WTC11 (cell line): Measurements from ENCODE around the gene AGPAT3.

Experiments used
- KAT7 ChIP-seq: sonication (generic); formaldehyde crosslinking; IDR thresholded peaks from 2 replicates; pipeline ENCODE4 v1.8.1; 2023; ENCODE audit warnings: missing genetic modification reagents, mild to moderate bottlenecking, borderline replicate concordance
- NFE2L1 ChIP-seq: sonication (generic); formaldehyde crosslinking; IDR thresholded peaks from 2 replicates; pipeline ENCODE4 v1.8.1; 2023; ENCODE audit warnings: missing genetic modification reagents
- SP1 ChIP-seq: sonication (generic); formaldehyde crosslinking; conservative IDR thresholded peaks from 2 replicates; pipeline ENCODE4 v1.8.1; 2022; ENCODE audit warnings: missing genetic modification reagents
- ZNF121 ChIP-seq: sonication (generic); formaldehyde crosslinking; IDR thresholded peaks from 2 replicates; pipeline ENCODE4 v1.8.0; 2023; ENCODE audit warnings: missing genetic modification reagents
- ZNF138 ChIP-seq: sonication (generic); formaldehyde crosslinking; conservative IDR thresholded peaks from 2 replicates; pipeline ENCODE4 v1.8.1; 2022; ENCODE audit warnings: mild to moderate bottlenecking, moderate library complexity, missing genetic modification reagents
- TF ChIP-seq, protein P1 (sequence below): fragments of 200-600 bp; IDR thresholded peaks from 2 replicates; pipeline ENCODE4 v1.8.0; 2022; ENCODE audit warnings: antibody characterized with exemption
- TF ChIP-seq, protein P2 (sequence below): sonication (generic); formaldehyde crosslinking; IDR thresholded peaks from 2 replicates; pipeline ENCODE4 v1.8.1; 2023; ENCODE audit warnings: mild to moderate bottlenecking, missing genetic modification reagents
- TF ChIP-seq, protein P3 (sequence below): sonication (generic); formaldehyde crosslinking; conservative IDR thresholded peaks from 2 replicates; pipeline ENCODE4 v1.8.1; 2022; ENCODE audit warnings: mild to moderate bottlenecking, missing genetic modification reagents
- TF ChIP-seq, protein P4 (sequence below): sonication (generic); formaldehyde crosslinking; IDR thresholded peaks from 2 replicates; pipeline ENCODE4 v1.8.0; 2022; ENCODE audit warnings: mild to moderate bottlenecking, missing genetic modification reagents

DNA sequence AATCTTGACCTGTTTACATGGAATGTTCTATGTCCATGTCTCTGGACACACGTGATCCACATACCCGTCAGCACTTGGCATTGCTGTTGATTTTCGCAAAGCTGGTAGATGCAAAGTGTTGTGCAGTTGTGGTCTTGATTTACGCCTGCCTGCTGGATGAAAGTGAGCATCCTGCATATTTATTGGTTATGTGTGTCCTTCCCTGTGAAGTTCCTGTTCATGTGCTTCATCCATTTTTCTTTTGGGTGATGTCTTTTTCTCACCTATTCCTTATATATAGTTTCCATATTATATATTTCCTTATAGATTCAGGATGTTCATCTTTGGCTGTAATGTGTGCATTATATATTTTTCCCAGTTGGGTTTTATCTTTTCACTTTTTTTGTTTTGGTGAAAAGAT lies 6.5 kb downstream of the AGPAT3 start:
- TF ChIP-seq, protein P1, sequence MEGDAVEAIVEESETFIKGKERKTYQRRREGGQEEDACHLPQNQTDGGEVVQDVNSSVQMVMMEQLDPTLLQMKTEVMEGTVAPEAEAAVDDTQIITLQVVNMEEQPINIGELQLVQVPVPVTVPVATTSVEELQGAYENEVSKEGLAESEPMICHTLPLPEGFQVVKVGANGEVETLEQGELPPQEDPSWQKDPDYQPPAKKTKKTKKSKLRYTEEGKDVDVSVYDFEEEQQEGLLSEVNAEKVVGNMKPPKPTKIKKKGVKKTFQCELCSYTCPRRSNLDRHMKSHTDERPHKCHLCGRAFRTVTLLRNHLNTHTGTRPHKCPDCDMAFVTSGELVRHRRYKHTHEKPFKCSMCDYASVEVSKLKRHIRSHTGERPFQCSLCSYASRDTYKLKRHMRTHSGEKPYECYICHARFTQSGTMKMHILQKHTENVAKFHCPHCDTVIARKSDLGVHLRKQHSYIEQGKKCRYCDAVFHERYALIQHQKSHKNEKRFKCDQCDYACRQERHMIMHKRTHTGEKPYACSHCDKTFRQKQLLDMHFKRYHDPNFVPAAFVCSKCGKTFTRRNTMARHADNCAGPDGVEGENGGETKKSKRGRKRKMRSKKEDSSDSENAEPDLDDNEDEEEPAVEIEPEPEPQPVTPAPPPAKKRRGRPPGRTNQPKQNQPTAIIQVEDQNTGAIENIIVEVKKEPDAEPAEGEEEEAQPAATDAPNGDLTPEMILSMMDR = no peak
- TF ChIP-seq SP1 (CRISPR knock-in tag) = no peak
- TF ChIP-seq NFE2L1 = no peak
- TF ChIP-seq, protein P2, sequence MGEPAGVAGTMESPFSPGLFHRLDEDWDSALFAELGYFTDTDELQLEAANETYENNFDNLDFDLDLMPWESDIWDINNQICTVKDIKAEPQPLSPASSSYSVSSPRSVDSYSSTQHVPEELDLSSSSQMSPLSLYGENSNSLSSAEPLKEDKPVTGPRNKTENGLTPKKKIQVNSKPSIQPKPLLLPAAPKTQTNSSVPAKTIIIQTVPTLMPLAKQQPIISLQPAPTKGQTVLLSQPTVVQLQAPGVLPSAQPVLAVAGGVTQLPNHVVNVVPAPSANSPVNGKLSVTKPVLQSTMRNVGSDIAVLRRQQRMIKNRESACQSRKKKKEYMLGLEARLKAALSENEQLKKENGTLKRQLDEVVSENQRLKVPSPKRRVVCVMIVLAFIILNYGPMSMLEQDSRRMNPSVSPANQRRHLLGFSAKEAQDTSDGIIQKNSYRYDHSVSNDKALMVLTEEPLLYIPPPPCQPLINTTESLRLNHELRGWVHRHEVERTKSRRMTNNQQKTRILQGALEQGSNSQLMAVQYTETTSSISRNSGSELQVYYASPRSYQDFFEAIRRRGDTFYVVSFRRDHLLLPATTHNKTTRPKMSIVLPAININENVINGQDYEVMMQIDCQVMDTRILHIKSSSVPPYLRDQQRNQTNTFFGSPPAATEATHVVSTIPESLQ (CRISPR knock-in tag) = no peak
- TF ChIP-seq, protein P3, sequence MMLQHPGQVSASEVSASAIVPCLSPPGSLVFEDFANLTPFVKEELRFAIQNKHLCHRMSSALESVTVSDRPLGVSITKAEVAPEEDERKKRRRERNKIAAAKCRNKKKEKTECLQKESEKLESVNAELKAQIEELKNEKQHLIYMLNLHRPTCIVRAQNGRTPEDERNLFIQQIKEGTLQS (CRISPR knock-in tag) = no peak
- no peak for TF ChIP-seq ZNF138 (CRISPR knock-in tag)
- TF ChIP-seq KAT7 (CRISPR knock-in tag) = no peak
- TF ChIP-seq, protein P4, sequence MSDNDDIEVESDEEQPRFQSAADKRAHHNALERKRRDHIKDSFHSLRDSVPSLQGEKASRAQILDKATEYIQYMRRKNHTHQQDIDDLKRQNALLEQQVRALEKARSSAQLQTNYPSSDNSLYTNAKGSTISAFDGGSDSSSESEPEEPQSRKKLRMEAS = no peak
- TF ChIP-seq ZNF121 (CRISPR knock-in tag) = no peak
